Sigmoid colon (tissue), 4 donors: ENCODE data around the gene MTAP.

Experiments used
- POLR2A ChIP-seq, 2 donors: fragments of 450-650 bp; IDR thresholded peaks; one replicate each; pipeline ENCODE4 v1.6.1; 2016; ENCODE audit warnings: antibody characterized with exemption in 2 of 2, mild to moderate bottlenecking in 2 of 2, moderate library complexity in 2 of 2
- POLR2AphosphoS5 ChIP-seq, 4 donors: sonication (generic); formaldehyde crosslinking; IDR thresholded peaks; one replicate each; pipeline ENCODE4 v1.6.1; 2017; ENCODE audit warnings: antibody characterized with exemption in 4 of 4
- TF ChIP-seq, protein P1 (sequence below), 4 experiments: fragments of 450-650 bp in 3 of 4; fragments of 200-600 bp in 1 of 4; IDR thresholded peaks; one replicate each; pipeline ENCODE4 v1.5.1; 2016 to 2019; ENCODE audit warnings: antibody characterized with exemption in 4 of 4, mild to moderate bottlenecking in 3 of 4, moderate library complexity in 2 of 4

DNA sequence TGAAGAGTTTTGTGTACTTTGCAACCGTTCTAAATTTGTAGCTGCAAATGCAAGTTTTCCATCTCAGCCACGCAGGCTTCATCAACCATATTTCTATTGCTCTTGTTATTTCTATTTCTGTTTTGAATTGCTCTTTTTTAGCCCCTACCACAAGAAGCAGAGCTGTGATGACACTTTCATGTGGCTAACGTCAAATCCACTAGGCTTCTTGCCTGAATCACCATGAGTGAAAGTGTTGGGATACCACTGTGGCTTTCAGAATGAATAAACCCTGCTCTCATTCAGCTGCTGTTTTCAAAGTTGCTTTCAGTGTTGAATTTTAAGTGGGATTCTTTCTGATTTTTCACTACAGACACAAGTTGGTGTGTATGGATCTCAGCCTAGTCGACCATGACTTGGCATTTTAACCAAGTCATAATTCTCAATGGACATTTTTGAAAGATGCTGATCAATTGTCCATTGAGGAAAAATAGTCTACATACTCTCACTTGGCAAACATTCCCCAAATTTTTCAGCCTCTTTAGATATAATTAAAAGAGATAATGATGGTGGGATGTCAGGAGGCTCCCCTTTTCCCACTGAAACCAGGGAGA, 41.0 kb upstream of the MTAP start:
- TF ChIP-seq, protein P1, sequence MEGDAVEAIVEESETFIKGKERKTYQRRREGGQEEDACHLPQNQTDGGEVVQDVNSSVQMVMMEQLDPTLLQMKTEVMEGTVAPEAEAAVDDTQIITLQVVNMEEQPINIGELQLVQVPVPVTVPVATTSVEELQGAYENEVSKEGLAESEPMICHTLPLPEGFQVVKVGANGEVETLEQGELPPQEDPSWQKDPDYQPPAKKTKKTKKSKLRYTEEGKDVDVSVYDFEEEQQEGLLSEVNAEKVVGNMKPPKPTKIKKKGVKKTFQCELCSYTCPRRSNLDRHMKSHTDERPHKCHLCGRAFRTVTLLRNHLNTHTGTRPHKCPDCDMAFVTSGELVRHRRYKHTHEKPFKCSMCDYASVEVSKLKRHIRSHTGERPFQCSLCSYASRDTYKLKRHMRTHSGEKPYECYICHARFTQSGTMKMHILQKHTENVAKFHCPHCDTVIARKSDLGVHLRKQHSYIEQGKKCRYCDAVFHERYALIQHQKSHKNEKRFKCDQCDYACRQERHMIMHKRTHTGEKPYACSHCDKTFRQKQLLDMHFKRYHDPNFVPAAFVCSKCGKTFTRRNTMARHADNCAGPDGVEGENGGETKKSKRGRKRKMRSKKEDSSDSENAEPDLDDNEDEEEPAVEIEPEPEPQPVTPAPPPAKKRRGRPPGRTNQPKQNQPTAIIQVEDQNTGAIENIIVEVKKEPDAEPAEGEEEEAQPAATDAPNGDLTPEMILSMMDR (IDR thresholded peaks at IDR 0.05) = no peak
- TF ChIP-seq POLR2AphosphoS5 (IDR thresholded peaks at IDR 0.05) (no peak), POLR2A (IDR thresholded peaks at IDR 0.05) (no peak)
